ENCODE measurements around the gene RNF115. TPM values are rescaled to one million over a fixed set of nuclear protein-coding genes. Genes with fewer than 3 reads are reported as not detected.

Gene RNF115
- total RNA-seq, 1 donor from 2014 or later = 15.3 TPM

GRCh38 chr1:145689922-145690321 is 134.0 kb downstream of the RNF115 start:
- no peak for FAIRE-seq
- Histone ChIP-seq H2AFZ (ENCODE audit: low read depth, low read length) (no peak overlapping the region), H3K4me2 (ENCODE audit: low read length) (peak overlapping the region; percentile 60)

GRCh38 chr1:145688924-145689323 is 135.0 kb downstream of the RNF115 start:
- H3K4me1 Mint-ChIP-seq (ENCODE audit: low read depth, unreplicated experiment) = peaks cover 16% of the 10 kb centered on the region
- no peak overlapping the region for H3K27ac ChIP-seq (ENCODE audit: low read depth, low read length)
- no peak overlapping the region for H3K4me2 ChIP-seq (ENCODE audit: low read length)
- H3K4me1 ChIP-seq (ENCODE audit: insufficient read depth, low read length) = peaks cover 23% of the 10 kb centered on the region
- H3K4me3 Mint-ChIP-seq (ENCODE audit: unreplicated experiment) = no peak overlapping the region
- H3K36me3 ChIP-seq (ENCODE audit: insufficient read depth, low read length) = no peaks in the 10 kb centered on the region
- H3K79me2 ChIP-seq (ENCODE audit: insufficient read depth, low read length) = no peaks in the 10 kb centered on the region
- no peaks in the 10 kb centered on the region for H3K27me3 Mint-ChIP-seq (ENCODE audit: low read depth, unreplicated experiment)
- peaks cover 3% of the 10 kb centered on the region for H3K9me3 Mint-ChIP-seq (ENCODE audit: unreplicated experiment)
- no peaks in the 10 kb centered on the region for H3K9me3 ChIP-seq (ENCODE audit: insufficient read depth, low read depth, low read length)
- H4K20me1 ChIP-seq (ENCODE audit: insufficient read depth, low read length) = no peaks in the 10 kb centered on the region
- H3K27me3 ChIP-seq (ENCODE audit: insufficient read depth, low read length) = no peaks in the 10 kb centered on the region
- no peak overlapping the region for H3K27ac Mint-ChIP-seq (ENCODE audit: unreplicated experiment)
- no peak overlapping the region for H3K9ac ChIP-seq (ENCODE audit: low read length)
- TF ChIP-seq EZH2 (IDR thresholded peaks at IDR 0.05; ENCODE audit: insufficient read depth, low read length) = no peak
- no peak for TF ChIP-seq CTCF (IDR thresholded peaks at IDR 0.05; ENCODE audit: insufficient read depth, low read depth, low read length)
- H3K4me3 ChIP-seq (ENCODE audit: insufficient read depth, low read depth, low read length) = no peak overlapping the region
- DNase-seq (ENCODE audit: low read depth) = no peak
- FAIRE-seq = no peak
- peaks cover 5% of the 10 kb centered on the region for H3K36me3 Mint-ChIP-seq (ENCODE audit: low read depth, unreplicated experiment)
- H2AFZ ChIP-seq (ENCODE audit: low read depth, low read length) = no peak overlapping the region

More at GRCh38 chr1:145689922-145690321, 134.0 kb downstream of the RNF115 start:
- Histone ChIP-seq H3K36me3 (ENCODE audit: insufficient read depth, low read length) (no peaks in the 10 kb centered on the region), H3K4me1 (ENCODE audit: insufficient read depth, low read length) (peaks cover 23% of the 10 kb centered on the region), H3K27me3 (ENCODE audit: insufficient read depth, low read length) (no peaks in the 10 kb centered on the region), H3K9ac (ENCODE audit: low read length) (no peak overlapping the region), H3K27ac (ENCODE audit: low read depth, low read length) (no peak overlapping the region), H4K20me1 (ENCODE audit: insufficient read depth, low read length) (no peaks in the 10 kb centered on the region), H3K79me2 (ENCODE audit: insufficient read depth, low read length) (no peaks in the 10 kb centered on the region), H3K9me3 (ENCODE audit: insufficient read depth, low read depth, low read length) (no peaks in the 10 kb centered on the region), H3K4me3 (ENCODE audit: insufficient read depth, low read depth, low read length) (no peak overlapping the region)
- H3K4me1 Mint-ChIP-seq (ENCODE audit: low read depth, unreplicated experiment) = peaks cover 16% of the 10 kb centered on the region
- no peaks in the 10 kb centered on the region for H3K27me3 Mint-ChIP-seq (ENCODE audit: low read depth, unreplicated experiment)
- H3K27ac Mint-ChIP-seq (ENCODE audit: unreplicated experiment) = peak overlapping the region; percentile 28
- no peak for DNase-seq (ENCODE audit: low read depth)
- peaks cover 5% of the 10 kb centered on the region for H3K36me3 Mint-ChIP-seq (ENCODE audit: low read depth, unreplicated experiment)
- TF ChIP-seq EZH2 (IDR thresholded peaks at IDR 0.05; ENCODE audit: insufficient read depth, low read length) = no peak
- TF ChIP-seq CTCF (IDR thresholded peaks at IDR 0.05; ENCODE audit: insufficient read depth, low read depth, low read length) = no peak
- peaks cover 3% of the 10 kb centered on the region for H3K9me3 Mint-ChIP-seq (ENCODE audit: unreplicated experiment)
- no peak overlapping the region for H3K4me3 Mint-ChIP-seq (ENCODE audit: unreplicated experiment)

Small RNA genes lying within 50 kb of the gene (microRNA-seq; reads per million reads assigned to microRNA genes)
- 1.1 reads per million for gene MIR6736

Other genes starting within 250 kb of the RNF115 start
- 16.9 and 19.1 TPM in 2 replicates for gene GPR89A, start 216.1 kb downstream of the RNF115 start, total RNA-seq
- 0.68 and 0.70 TPM in 2 replicates for gene PDZK1, start 116.7 kb downstream of the RNF115 start, total RNA-seq
- not detected in 2 replicates for gene CD160, start 104.6 kb downstream of the RNF115 start, total RNA-seq
- 39.0 and 43.3 TPM in 2 replicates for gene POLR3C, start 105 bp upstream of the RNF115 start, total RNA-seq
- 2.6 and 3.3 TPM in 2 replicates for gene NUDT17, start 21.5 kb upstream of the RNF115 start, total RNA-seq
- gene PIAS3, start 35.0 kb upstream of the RNF115 start, total RNA-seq = 42.6 and 49.9 TPM in 2 replicates
- gene ANKRD35, start 61.8 kb upstream of the RNF115 start, total RNA-seq = 0.07 and 0.16 TPM in 2 replicates
- 0.65 and 1.0 TPM in 2 replicates for gene ITGA10, start 86.0 kb upstream of the RNF115 start, total RNA-seq
- gene PEX11B, start 94.6 kb upstream of the RNF115 start, total RNA-seq = 19.9 and 20.7 TPM in 2 replicates
- 157 and 177 TPM in 2 replicates for gene RBM8A, start 103.4 kb upstream of the RNF115 start, total RNA-seq
- gene LIX1L, start 133.9 kb upstream of the RNF115 start, total RNA-seq = 35.4 and 37.2 TPM in 2 replicates
- gene ANKRD34A, start 140.5 kb upstream of the RNF115 start, total RNA-seq = 5.8 and 6.3 TPM in 2 replicates
- gene POLR3GL, start 140.6 kb upstream of the RNF115 start, total RNA-seq = 19.2 and 20.5 TPM in 2 replicates
- gene TXNIP, start 172.5 kb upstream of the RNF115 start, total RNA-seq = 157 and 217 TPM in 2 replicates
- not detected in 2 replicates for gene HJV, start 197.6 kb upstream of the RNF115 start, total RNA-seq

Data from astrocyte (in vitro differentiated cells and primary cell).